ENCODE measurements around the gene GTF2IRD1.

GRCh38 chr7:74606909-74607510 lies 153.3 kb downstream of the GTF2IRD1 start:
- TF ChIP-seq CTCF (IDR thresholded peaks at IDR 0.05; ENCODE audit: low read length): no peak
- no peak for TF ChIP-seq EZH2 (IDR thresholded peaks at IDR 0.05; ENCODE audit: borderline replicate concordance, low read length)
